COLO829 (cell line): Measurements from ENCODE around the gene EMB.
"Not testable (repeated sequence)": the region's sequence is repeated elsewhere in the genome, so short reads cannot be mapped to it uniquely, and the experiment has no call there.

Source experiments
- DNase-seq: peaks from one replicate; pipeline ENCODE4 v3.0.0; 2012; ENCODE audit warnings: low spot score

The EMB gene, protein sequence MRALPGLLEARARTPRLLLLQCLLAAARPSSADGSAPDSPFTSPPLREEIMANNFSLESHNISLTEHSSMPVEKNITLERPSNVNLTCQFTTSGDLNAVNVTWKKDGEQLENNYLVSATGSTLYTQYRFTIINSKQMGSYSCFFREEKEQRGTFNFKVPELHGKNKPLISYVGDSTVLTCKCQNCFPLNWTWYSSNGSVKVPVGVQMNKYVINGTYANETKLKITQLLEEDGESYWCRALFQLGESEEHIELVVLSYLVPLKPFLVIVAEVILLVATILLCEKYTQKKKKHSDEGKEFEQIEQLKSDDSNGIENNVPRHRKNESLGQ

DNA sequence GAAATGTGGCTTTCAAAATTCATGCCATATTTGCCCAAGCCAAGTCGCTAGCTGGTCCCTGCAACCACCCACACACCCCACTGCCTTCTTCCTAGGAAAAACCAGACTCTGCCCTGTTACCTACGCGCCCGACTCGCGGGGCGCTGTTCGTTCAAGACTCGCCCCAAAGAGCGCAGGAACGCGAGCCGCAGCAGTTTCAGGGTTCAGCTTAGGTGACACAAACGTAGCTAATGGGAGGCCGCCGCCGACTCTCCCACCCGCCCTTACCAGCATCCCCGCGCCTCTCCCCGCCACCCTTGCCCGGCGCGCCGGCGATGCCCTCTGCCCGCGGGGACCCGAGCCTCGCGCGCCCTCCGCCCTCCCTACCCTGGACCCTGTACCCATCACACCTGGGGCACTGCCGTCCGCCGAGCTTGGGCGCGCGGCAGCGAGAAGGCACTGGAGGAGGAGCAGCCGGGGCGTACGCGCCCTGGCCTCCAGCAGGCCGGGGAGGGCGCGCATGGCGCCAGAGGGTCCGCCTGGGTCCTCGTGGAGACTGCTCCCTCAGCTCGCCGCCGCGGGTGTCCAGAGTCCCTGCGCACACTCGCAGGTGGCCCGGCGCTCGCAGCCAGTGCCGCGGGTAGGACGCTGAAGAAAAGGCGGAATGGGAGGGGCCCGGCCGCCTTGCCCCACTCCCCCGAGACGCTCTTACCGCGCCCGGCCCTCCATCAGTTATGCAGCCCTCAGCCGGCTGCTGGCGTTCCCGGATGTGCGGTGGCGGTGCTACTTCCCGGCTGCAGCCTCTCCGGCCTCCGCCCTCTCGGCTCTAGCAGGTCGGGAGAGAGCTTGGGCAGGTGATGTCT is at the start of gene EMB:
Gene EMB (minus strand): TSS at position 638 of the 842 bp plus-strand sequence. CDS start 137 bp downstream, at position 501.
- DNase-seq: peak; percentile 3

DNA sequence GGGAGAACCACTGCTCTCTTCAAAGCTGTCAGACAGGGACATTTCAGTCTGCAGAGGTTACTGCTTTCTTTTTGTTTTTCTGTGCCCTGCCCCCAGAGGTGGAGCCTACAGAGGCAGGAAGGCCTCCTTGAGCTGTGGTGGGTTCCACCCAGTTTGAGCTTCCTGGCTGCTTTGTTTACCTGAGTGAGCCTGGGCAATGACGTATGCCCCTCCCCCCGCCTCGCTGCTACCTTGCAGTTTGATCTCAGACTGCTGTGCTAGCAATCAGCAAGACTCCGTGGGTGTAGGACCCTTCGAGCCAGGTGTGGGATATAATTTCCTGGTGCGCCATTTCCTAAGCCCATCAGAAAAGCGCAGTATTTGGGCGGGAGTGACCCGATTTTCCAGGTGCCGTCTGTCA is 48.4 kb upstream of the EMB start:
- not testable (repeated sequence) for DNase-seq

DNA sequence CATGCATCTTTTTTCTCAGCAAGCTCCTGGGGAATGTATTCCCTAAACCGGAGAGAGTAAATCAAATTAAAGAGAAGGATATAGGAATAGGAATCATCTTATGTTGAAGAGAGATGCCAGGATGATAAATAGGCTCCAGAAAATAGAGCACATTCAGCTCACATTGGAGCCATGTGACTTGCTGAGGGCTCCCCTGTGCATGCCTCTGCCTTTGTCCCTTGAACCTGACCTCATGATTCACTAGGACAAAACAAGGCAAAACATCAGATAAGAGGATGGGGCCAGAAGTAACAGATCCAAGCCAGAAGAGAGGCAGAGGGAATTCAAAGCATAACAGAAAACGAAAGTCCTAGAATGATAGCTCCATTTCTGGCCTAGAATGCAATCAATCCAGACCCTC is 37.7 kb upstream of the EMB start:
- not testable (repeated sequence) for DNase-seq

DNA sequence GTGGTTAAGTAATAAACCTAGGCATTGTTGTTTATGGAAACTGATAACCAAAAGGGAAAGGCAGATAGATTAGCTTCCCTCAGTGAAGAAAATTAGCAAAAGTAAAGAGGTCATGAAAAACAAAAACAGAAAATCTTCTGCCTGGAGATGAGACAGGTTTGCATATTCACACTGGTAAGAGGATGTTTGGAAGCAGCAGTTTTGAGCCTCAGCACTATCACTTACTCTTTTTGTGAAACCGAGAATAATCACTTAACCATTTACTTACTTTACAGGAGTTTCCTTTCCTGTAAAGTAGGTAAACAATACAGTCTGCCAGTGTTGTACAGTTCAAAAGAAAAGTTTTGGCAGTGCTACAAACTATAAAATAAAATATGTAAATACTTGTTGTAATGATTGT is 35.5 kb upstream of the EMB start:
- no peak for DNase-seq

DNA sequence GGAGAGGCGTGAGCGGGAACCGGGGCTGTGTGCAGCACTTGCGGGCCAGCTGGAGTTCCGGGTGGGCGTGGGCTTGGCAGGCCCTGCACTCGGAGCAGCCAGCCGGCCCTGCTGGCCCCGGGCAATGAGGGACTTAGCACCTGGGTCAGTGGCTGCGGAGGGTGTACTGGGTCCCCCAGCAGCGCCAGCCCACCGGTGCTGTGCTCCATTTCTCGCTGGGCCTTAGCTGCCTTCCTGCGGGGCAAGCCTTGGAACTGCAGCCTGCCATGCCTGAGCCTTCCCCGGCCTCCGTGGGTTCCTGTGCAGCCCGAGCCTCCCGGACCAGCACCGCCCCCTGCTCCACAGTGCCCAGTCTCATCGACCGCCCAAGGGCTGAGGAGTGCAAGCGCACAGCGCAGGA is 23.9 kb upstream of the EMB start:
- DNase-seq: not testable (repeated sequence)

DNA sequence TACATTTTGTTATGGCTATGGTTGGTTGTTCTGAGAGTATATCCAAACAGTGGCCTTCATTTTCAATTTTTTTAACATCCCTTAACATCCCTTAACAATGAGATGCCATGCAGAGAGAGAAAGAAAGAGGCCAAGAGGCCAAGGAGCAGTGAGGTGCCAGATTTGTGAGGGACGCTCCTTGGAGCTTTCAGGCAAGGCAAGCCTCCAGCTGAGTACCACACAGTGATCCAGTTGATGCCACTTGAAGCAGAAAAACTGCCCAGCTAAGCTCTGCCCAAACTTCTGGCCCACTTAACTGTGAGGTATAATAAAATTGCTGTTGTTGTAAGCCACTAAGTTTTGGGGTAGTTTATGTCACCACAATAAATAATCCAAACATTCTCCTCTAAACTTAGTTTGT is 22.6 kb upstream of the EMB start:
- no peak for DNase-seq

DNA sequence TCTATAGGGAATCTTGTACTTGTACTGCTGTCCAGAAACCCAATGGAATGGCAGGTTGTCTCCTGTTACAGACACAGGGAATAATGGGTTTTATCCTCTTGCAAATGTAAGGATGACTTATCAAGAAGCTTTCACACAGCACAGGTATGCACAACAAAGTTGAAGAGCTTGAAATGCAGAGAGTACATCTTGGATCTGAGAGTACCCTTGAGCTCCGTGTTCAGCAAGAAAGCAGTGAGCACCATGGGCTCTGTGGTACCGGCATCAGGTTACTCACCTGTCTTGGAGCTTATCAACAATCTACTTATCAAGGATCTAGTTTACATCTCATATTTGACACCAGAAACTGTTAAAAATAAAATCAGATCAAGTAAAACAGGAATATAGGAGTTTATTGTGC is 22.0 kb upstream of the EMB start:
- no peak for DNase-seq

DNA sequence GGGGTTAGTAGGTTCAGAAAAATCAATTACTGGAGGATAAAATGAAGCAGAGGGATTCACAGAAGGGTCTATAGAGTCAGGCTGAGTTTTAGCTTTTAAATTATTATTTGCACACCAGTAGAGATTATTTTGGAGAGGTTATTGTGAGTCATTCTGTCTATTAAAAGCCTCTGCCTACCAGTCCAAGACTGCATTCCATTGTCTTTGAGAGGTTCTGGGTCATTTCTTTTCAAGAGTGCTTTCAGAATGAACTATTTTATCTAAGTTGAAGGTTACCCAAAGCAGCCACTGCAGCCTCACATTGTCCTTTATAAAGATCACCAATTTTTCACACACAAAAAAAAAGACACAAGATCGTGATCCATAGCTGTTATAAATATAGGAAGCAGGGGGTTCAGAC is 21.5 kb upstream of the EMB start:
- DNase-seq: not testable (repeated sequence)

DNA sequence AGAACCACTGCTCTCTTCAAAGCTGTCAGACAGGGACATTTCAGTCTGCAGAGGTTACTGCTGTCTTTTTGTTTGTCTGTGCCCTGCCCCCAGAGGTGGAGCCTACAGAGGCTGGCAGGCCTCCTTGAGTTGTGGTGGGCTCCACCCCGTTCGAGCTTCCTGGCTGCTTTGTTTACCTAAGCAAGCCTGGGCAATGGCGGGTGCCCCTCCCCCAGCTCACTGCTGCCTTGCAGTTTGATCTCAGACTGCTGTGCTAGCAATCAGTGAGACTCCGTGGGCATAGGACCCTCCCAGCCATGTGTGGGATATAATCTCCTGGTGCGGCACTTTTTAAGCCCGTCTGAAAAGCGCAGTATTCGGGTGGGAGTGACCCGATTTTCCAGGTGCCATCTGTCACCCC is 17.3 kb upstream of the EMB start:
- DNase-seq: not testable (repeated sequence)

DNA sequence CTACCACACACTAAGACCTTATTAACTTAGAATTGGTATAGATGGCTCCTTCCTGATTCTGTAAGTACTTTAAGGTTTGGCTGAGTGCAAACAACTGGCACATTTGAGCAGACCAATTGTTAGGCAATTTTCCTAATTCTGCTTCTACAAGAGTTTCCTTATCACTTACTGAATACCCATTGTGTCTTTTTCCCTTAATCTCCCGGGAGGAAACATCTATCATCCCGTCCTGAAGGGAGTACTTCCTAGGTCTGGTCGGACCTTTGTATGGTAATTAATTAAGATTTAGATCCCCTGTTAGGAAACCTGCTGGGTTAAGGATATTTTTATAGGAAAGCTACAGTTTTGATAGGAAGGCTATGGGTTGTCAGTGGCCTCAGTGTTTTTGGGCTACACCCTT is 8.2 kb upstream of the EMB start:
- not testable (repeated sequence) for DNase-seq

DNA sequence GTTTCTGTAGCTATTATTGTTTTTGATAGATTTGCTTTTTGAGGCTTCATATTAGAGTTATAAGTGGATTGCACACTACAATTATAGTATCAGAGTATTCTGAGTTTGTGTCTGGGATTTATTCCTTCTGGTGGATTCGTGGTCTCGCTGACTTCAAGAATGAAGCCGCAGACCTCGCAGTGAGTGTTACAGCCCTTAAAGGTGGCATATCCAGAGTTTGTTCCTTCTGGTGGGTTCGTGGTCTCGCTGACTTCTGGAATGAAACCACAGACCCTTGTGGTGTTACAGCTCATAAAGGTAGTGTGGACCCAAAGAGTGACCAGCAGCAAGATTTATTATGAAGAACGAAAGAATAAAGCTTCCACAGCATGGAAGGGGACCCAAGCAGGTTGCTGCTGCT is 6.9 kb upstream of the EMB start:
- no peak for DNase-seq

DNA sequence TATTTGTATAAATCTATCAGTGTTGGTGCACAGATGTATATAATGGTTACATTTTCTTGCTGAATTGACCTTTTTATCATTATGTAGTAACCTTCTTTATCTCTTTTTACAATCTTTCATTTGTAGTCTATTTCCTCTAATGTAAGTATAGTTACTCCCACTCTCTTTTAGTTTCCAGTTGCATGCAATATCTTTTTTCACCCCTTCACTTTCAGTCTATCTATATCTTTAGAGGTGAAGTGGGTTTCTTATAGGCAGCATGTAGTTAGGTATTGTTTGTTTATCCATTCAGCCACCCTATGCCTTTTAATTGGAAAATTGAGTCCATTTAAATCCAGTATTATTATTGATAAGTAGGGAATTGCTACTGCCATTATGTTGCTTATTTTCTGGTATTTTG is 6.1 kb upstream of the EMB start:
- no peak for DNase-seq

DNA sequence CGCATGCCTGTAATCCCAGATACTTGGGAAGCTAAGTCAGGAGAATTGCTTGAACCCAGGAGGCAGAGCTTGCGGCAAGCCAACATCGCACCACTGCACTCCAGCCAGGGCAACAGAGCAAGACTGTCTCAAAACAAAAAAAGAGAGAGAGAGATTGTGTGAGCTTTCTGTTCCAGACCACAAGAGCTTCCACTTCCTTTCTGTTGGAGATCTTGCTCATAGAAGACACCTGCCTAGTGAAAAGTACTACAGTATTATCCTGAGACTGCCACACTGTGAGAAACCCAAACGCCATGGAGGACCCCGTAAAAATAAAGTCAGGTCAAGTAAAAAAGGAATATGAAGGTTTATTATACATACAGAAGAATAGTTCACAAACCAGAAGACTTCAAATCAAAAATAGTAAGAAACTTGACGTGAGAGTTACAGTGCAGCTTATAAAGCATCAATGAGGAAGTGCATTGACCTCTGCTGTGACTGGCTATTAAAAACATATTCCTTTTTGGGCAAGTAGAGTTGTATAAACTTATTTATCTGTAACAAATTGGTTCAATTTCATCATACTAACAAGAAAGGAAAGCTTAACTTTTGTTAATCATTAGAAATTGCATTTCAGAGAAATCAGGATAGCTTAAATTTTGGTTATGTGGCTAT is 4.3 kb upstream of the EMB start:
- no peak for DNase-seq

DNA sequence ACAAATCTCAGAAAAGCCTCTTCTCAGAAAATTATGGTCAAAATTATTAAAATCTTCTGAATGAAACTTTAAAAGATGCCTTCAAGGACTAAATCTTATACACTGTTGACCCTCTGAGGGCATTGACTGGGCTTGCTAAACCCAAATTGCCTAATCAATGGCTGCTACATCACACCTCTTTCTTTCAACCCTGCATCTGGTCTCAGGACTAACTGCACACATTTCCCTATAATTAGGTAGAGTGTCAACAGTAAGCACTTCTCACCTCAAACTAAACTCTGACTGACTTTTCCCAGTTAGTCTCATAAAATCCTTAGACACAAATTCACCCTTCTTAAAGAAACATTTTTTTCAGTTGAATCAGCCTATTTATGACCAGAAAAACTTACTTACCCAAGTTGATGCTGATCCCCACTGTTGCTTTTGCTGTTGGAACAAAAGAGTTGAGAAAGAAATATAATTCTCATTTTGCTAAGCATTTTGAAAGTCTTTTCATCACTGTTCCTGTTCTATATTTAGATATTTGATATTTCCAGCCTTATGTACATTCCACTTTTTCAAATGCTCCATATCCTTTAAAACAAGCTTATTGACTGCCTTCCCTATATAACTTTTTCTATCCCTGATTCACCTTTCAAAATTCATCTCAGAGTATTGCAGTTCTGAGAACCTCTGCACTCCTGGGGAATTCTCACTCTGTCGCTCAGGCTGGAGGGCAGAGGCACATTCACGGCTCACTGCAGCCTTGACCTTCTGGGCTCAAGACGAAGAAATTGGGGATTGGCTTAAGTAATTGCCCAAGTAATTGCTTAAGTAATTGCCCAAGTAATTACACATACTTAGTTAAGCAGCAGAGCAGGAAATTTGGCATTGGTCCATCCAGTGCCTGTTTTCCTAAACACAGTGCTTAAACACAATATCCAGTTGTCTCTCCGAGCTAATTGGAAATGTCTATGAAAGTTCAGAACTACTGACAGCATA is 1.8 kb upstream of the EMB start:
- DNase-seq: not testable (repeated sequence)

DNA sequence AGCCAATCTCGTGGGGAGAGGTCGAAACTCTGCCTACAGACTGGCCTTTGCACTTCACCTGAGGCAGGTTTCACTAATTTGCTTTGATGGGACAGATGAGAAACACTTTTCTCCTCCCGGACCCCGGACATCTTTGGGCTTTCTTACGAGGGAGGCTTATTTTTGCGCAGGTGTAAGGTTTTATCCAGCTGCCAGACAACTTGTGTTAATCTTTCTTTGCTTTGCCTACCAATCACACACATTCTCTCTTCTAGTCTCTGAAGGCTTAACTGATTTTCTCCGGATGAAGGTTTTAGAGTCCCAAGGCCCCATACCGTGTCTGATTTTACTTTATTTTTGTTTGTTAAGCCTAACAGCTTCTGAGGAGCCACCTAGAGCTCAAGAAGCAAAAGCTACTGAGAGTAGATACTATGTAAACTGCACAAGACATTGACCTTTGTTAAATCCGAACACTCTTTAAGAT is 436 bp upstream of the EMB start:
- DNase-seq: no peak

DNA sequence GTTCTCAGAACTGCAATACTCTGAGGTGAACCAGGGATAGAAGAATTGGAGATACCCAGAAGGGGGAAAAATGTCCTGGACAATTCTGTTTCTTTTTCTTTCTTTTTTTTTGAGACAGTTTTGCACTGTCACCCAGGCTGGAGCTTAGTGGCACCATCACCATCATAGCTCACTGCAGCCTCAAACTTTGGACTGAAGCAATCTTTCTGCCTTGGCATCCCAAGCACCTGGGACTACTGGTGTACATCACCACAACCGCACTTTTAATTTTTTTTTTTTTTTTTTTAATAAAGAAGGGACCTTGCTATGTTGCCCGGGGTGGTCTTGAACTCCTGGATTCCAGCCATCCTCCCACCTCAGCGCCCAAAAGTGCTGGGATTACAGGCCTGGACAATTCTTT is 1.9 kb downstream of the EMB start:
- no peak for DNase-seq

DNA sequence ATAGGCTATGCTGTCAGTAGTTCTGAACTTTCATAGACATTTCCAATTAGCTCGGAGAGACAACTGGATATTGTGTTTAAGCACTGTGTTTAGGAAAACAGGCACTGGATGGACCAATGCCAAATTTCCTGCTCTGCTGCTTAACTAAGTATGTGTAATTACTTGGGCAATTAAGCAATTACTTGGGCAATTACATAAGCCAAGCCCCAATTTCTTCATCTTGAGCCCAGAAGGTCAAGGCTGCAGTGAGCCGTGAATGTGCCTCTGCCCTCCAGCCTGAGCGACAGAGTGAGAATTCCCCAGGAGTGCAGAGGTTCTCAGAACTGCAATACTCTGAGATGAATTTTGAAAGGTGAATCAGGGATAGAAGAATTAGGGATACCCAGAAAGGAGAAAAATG is 3.0 kb downstream of the EMB start:
- DNase-seq: not testable (repeated sequence)

DNA sequence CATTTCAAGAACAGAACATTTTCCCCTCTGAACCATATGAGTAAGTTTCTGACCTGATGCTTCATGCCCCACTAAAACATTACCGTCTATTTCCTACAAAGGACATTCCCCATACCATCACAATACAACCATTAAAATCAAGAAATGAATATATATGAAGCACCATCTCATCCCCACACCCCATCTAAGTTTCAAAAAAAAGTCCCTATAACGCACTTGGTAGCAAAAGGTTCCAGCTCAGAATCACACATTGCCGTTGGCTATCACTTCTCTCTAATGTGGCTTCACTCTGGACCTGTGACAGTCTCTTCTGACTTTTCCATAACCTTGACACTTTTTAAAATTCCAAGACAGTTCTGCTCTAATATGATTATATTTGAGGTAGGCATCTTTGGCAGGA is 5.9 kb downstream of the EMB start:
- no peak for DNase-seq

DNA sequence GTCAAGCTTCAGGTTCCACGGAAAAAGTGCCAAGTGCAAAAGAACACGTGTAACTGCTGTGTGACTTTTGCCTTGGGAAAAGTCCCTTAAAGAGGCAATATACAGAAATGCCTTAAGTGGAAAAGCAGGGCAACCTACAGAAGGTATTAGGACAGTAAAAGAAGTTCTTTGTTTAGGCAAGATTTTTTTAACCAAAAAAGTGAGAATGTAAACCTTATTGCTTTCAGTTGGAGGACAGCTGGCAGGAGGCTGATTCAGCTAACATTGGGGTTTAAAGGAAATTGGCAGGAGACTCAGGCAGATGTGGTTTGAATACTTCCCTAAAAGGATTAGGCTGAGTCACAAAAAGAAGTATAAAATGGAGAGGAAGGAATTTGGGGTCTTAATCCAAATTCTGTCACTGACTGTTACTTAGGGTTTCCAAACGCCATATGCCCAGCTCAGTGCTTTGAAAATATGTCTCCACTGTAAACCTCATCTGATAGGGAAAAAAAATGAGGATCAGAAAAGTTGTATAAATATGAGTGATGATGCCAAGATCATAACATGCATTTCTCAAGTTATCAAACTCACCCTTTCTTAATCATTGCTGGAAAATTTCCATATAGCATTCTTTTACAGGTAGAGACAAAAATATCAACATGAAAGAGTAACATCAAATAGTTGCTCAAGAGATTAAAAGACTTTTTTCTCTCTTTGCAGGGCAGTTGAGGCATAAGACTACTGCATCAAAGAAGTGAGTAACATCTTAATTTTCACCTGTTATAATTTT is 9.8 kb downstream of the EMB start:
- not testable (repeated sequence) for DNase-seq

DNA sequence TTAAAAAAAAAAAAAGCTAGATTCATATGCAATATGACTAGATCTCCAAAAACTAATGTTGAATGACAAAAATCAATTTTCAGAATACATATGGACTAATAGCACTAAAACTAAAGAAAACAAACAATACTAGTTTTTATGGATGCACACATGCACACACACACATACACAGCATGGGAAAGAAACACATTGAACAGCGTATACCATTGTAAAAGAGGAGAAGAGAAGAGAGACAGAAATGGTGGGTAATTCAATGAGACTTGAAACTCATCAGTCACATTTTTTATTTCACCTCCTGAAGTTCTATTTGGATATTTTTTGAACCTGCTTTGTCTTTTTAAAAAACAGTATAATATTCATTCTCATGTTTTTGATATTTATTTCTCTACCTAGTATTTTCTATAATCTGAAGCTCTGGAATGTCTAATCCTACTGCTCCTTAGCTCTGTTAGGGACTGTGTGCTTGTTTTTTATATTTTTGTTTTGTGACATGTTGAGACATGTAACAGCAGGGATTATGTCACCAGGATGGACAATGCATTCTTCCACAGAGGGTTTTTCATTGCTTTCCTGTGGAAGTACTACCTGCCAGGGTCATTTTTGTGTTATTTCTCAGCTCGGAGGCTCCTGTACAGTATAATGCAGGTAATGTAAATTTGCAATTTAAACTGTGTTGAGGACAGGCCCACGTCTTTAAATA is 17.8 kb downstream of the EMB start:
- not testable (repeated sequence) for DNase-seq
